B cell (primary cell): ENCODE data around the gene SLC26A3.

ENCODE experiments used
- EZH2 ChIP-seq: IDR thresholded peaks from 2 replicates; pipeline ENCODE4 v1.6.1; 2012; ENCODE audit warnings: borderline replicate concordance, low read depth, mild to moderate bottlenecking, moderate library complexity, low read length; ENCODE audit not compliant: insufficient read depth, poor library complexity, severe bottlenecking
- TF ChIP-seq, protein P1 (sequence below): fragments of 200-600 bp; IDR thresholded peaks from one replicate; pipeline ENCODE4 v1.8.0; 2022; ENCODE audit warnings: antibody characterized with exemption, mild to moderate bottlenecking

DNA sequence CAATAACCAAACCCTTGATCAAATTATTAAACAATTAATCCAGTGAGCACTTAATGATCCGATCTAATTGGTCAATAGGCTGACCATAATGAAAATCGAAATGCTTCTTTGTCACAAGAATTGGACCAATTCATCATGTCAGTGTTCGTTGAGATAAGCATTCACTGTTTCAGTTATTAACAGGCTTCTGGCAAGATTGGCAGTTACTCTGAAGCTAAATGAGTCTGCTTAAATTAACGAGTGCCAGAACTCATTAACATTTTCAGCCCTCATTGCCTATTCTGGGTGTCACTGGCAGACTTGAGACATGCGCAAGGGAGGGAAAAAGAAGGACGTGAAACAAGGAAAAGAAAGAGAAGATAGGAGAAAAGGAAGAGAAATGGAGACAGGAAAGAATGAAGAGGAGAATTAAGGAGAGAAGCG is 30.7 kb upstream of the SLC26A3 start:
- no peak for TF ChIP-seq EZH2
- TF ChIP-seq, protein P1, sequence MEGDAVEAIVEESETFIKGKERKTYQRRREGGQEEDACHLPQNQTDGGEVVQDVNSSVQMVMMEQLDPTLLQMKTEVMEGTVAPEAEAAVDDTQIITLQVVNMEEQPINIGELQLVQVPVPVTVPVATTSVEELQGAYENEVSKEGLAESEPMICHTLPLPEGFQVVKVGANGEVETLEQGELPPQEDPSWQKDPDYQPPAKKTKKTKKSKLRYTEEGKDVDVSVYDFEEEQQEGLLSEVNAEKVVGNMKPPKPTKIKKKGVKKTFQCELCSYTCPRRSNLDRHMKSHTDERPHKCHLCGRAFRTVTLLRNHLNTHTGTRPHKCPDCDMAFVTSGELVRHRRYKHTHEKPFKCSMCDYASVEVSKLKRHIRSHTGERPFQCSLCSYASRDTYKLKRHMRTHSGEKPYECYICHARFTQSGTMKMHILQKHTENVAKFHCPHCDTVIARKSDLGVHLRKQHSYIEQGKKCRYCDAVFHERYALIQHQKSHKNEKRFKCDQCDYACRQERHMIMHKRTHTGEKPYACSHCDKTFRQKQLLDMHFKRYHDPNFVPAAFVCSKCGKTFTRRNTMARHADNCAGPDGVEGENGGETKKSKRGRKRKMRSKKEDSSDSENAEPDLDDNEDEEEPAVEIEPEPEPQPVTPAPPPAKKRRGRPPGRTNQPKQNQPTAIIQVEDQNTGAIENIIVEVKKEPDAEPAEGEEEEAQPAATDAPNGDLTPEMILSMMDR = no peak
